DMS114 treated with DMSO at 0.1 percent for 48 hours (cell line): Measurements from ENCODE around the gene GABARAPL2.
"Not testable (repeated sequence)": the region's sequence is repeated elsewhere in the genome, so short reads cannot be mapped to it uniquely, and the experiment has no call there.

Experiments
- DNase-seq: peaks from one replicate; lab custom pipeline; 2025; ENCODE audit not compliant: unreplicated experiment; lab: John Stamatoyannopoulos, UW

The GABARAPL2 gene

GRCh38 chr16:75590920-75591843 lies 25.0 kb downstream of the GABARAPL2 start:
- DNase-seq: no peak

DNA sequence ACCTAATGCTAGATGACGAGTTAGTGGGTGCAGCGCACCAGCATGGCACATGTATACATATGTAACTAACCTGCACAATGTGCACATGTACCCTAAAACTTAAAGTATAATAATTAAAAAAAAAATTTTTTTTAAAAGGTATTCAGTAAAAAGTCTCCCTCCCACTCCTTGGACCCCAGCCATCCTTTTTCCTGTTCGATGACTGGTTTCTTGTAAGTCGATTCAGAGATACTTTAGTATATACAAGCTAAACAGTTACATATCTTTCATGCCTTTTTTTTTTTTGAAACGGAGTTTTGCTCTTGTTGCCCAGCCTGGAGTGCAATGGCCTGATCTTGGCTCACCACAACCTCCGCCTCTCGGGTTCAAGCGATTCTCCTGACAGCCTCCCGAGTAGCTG lies 25.7 kb downstream of the GABARAPL2 start:
- not testable (repeated sequence) for DNase-seq

- DNase-seq: no peak
Observed at GRCh38 chr16:75593308-75593707, 27.1 kb downstream of the GABARAPL2 start.

GRCh38 chr16:75593825-75594820 lies 27.9 kb downstream of the GABARAPL2 start:
- no peak for DNase-seq

GRCh38 chr16:75599452-75600277 lies 33.5 kb downstream of the GABARAPL2 start:
- DNase-seq: no peak

GRCh38 chr16:75603241-75603640 lies 37.1 kb downstream of the GABARAPL2 start:
- DNase-seq: no peak

DNA sequence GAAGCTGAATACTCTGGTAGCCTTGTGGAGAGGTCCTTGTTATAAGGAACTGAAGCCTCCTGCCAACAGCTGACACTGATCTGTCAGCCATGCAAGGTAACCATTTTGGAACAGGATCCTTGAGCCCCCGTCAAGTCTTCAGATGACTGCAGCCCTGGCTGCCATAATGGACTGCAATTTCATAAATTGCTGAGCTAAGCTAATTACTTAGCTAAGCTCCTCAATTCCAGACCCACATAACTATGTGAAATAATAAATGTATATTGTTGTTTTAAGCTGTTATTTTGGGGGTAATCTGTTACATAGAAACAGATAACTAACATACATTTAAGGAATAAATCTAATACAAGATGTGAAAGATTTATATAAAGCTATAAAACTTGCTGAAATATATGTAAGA lies 40.3 kb downstream of the GABARAPL2 start:
- no peak for DNase-seq

DNA sequence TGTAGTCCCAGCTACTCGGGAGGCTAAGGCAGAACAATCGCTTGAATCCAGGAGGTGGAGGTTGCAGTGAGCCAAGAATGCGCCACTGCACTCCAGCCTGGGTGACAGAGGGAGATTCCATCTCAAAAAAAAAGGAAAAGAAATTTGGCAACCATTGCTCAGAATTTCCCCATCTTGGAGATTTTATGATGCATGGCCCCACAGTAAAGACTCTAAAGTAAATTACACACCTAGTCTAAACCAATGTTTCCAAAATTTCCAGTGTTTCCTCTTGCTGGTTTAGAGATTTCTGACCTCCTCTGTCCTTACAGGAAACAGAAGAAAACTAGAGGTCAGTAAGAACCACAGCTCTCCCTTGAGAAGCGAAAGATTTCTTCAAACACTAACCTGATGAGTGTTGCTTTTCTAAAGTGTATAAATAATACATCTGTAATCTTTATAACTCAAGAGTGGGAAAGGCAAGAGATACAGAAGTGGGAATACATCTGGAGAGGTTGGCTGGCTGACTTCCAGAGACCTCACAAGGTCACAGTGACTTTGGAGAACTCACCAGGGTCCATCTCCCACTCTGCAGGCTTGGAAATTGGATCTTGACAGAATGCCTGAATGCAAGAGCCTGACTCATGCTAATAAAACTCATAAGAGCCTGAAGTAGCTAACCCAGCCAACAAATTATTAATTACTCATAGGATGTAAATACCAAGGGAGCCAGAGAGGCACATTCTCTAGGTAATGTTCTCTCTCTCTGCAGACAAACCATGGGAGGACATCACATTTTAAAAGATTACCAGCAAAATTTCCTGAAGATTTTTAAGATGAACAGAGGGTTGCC lies 48.1 kb downstream of the GABARAPL2 start:
- no peak for DNase-seq

DNA sequence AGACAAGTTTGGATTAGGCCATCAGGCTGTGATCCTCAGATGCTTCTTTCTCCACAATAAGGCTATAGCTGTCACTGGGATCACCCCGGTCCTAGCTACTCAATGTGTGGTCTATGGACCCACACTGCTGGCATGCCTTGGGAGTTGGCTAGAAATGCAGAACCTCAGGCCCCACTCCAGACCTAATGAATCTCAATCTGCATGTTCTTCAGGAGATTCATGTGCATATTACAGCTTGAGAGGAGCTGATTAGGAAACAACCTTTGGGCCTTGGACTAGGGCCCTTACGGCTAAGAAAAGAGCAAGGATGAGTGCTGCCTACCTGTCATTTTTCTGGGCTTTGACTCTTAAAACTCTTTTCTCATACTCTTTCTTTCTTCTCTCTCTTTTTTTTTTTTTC lies 49.4 kb downstream of the GABARAPL2 start:
- DNase-seq: no peak

DNA sequence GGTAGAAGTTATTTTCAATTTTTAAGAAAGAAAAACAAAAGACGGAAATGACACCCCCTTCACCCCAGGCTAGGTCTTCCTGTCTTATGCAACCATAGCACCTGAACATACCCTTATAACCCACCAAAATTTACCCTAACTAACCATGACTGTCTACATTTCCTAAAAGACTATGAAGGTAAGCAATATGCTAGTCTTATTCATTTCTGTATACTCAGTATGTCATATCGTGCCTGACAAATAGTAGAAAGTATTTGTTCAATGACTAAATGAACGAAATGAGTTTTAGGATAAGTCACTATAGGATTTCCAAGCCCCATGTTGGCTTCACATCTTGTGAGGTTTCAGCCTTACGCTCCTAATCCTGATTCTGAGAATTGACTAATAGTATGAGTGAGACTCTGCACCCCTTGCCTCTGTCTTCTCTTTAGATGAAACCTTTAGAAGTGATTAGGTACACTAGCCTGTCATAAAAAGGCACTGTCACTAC lies 50.4 kb downstream of the GABARAPL2 start:
- no peak for DNase-seq

- DNase-seq: no peak
Observed at GRCh38 chr16:75617121-75617520, 50.9 kb downstream of the GABARAPL2 start.

- DNase-seq: no peak
Observed at GRCh38 chr16:75618780-75619179, 52.6 kb downstream of the GABARAPL2 start.

GRCh38 chr16:75620326-75621169 lies 54.4 kb downstream of the GABARAPL2 start:
- DNase-seq: no peak

DNA sequence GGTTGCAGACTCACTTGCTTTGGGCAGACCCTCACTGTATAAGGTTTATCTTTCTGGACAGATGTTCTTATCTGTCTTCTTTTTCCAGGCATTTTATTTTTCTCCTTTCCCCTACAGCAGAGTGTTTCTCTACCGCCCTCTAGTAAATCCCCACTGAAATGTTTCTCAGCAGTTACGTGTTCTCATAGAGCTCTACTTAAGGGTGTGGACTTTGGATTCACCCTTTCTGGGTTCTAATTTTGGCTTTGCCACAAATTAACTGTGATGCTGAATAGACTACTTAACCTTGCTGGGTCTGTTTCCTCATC lies 54.9 kb downstream of the GABARAPL2 start:
- DNase-seq: peak; percentile 41

- peak; percentile 96 for DNase-seq
Observed at GRCh38 chr16:75622761-75623605, 56.8 kb downstream of the GABARAPL2 start, which contains the start of gene ADAT1. Gene ADAT1 (minus strand): TSS chr16:75623281. CDS start chr16:75620799, 2,482 bp downstream.

DNA sequence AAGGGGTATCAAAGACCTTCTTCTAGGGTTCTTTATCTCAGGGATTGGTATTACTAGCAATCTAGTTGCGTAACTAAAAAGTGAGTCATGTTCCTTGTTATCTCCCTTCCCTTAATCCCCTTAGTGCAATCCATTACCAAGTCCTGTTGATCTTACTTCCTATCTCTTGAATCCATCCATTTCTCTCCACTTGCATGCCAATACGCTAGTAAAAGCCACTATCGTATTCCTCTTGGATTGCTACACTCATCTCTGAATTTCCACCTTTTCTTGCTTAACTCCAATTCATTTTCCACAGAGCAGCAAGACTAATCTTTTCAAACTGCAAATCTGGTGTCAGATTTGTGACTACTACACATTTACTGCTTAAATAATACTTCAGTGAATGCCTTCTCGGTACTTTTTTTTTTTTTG lies 58.7 kb downstream of the GABARAPL2 start:
- no peak for DNase-seq

GRCh38 chr16:75626806-75627205 lies 60.6 kb downstream of the GABARAPL2 start:
- no peak for DNase-seq
